Loucy (cell line): ENCODE data around the gene RPS15A.
"Not testable (repeated sequence)": the region's sequence is repeated elsewhere in the genome, so short reads cannot be mapped to it uniquely, and the experiment has no call there.

Experiments used
- H2AFZ ChIP-seq: fragments of 200-600 bp; sonication (generic); 2 replicates; pipeline ENCODE4 v1.6.0; 2016; ENCODE audit warnings: antibody characterized with exemption, mild to moderate bottlenecking, low read length, moderate library complexity
- H3F3A ChIP-seq: fragments of 200-600 bp; 2 replicates; pipeline ENCODE4 v1.6.0; 2016; ENCODE audit warnings: antibody characterized with exemption, low read depth, mild to moderate bottlenecking
- H3K27me3 ChIP-seq: fragments of 200-600 bp; sonication (generic); 2 replicates; pipeline ENCODE4 v1.6.1; 2014; ENCODE audit warnings: low read length, mild to moderate bottlenecking; ENCODE audit not compliant: insufficient read depth, poor library complexity, severe bottlenecking
- H3K36me3 ChIP-seq: fragments of 200-600 bp; sonication (generic); 2 replicates; pipeline ENCODE4 v1.6.1; 2016; ENCODE audit warnings: low read length; ENCODE audit not compliant: insufficient read depth
- H3K4me1 ChIP-seq: fragments of 200-600 bp; sonication (generic); 2 replicates; pipeline ENCODE4 v1.5.1; 2014; ENCODE audit warnings: low read length, mild to moderate bottlenecking; ENCODE audit not compliant: insufficient read depth, poor library complexity, severe bottlenecking
- H3K4me2 ChIP-seq: fragments of 200-600 bp; sonication (generic); 2 replicates; pipeline ENCODE4 v1.6.0; 2014; ENCODE audit warnings: antibody characterized with exemption, low read length, low read depth, mild to moderate bottlenecking; ENCODE audit not compliant: poor library complexity, severe bottlenecking
- H3K4me3 ChIP-seq: fragments of 200-600 bp; sonication (generic); 2 replicates; pipeline ENCODE4 v1.5.1; 2014; ENCODE audit warnings: low read length, mild to moderate bottlenecking, mixed read lengths; ENCODE audit not compliant: poor library complexity, severe bottlenecking
- H3K79me2 ChIP-seq: fragments of 200-600 bp; sonication (generic); 2 replicates; pipeline ENCODE4 v1.6.1; 2014; ENCODE audit warnings: low read length; ENCODE audit not compliant: insufficient read depth
- H3K9ac ChIP-seq: fragments of 200-600 bp; sonication (generic); 2 replicates; pipeline ENCODE4 v1.6.0; 2014; ENCODE audit warnings: mild to moderate bottlenecking, low read depth, low read length, moderate library complexity; ENCODE audit not compliant: poor library complexity, severe bottlenecking
- H3K9me2 ChIP-seq: fragments of 200-600 bp; sonication (generic); replicated peaks from 2 replicates; pipeline ENCODE4 v1.6.1; 2016; ENCODE audit warnings: low read depth, low read length, mixed read lengths
- H3K9me3 ChIP-seq: fragments of 200-600 bp; sonication (generic); 2 replicates; pipeline ENCODE4 v1.6.1; 2014; ENCODE audit warnings: mild to moderate bottlenecking, antibody characterized with exemption, low read length, low read depth; ENCODE audit not compliant: insufficient read depth
- H4K20me1 ChIP-seq: fragments of 200-600 bp; sonication (generic); 2 replicates; pipeline ENCODE4 v1.6.0; 2014; ENCODE audit warnings: antibody characterized with exemption, low read length, mild to moderate bottlenecking; ENCODE audit not compliant: insufficient read depth, poor library complexity, severe bottlenecking
- TF ChIP-seq, protein P1 (sequence below): fragments of 200-600 bp; sonication (generic); conservative IDR thresholded peaks from 2 replicates; pipeline ENCODE4 v1.5.1; 2014; ENCODE audit warnings: mild to moderate bottlenecking, antibody characterized with exemption, low read length

RPS15A gene

DNA sequence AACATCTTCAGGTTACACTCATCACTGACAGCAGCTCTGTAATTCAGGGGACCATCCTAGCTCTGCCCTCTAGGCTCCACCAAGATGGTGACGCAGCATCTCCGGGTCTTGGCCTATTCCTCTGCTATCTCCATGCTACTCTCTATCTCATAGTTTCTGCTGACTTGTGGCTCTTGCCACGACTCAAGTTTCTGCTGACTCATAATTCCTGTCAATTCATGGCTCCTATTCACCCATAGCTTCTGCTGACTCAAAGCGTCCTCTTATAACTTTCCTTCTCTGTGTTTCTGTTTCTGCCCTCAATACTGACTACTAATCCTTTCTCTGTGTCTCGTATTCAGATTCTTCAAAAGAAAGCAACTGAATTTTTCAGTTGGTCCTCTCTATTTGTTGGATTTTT, 27.4 kb downstream of the RPS15A start:
- H3K4me2 ChIP-seq, H3K79me2 ChIP-seq, H2AFZ ChIP-seq, H3K9ac ChIP-seq, H3K9me3 ChIP-seq, H3K4me1 ChIP-seq, H3K36me3 ChIP-seq, H3K9me2 ChIP-seq, H4K20me1 ChIP-seq, H3F3A ChIP-seq, H3K27me3 ChIP-seq, H3K4me3 ChIP-seq: not testable (repeated sequence)

DNA sequence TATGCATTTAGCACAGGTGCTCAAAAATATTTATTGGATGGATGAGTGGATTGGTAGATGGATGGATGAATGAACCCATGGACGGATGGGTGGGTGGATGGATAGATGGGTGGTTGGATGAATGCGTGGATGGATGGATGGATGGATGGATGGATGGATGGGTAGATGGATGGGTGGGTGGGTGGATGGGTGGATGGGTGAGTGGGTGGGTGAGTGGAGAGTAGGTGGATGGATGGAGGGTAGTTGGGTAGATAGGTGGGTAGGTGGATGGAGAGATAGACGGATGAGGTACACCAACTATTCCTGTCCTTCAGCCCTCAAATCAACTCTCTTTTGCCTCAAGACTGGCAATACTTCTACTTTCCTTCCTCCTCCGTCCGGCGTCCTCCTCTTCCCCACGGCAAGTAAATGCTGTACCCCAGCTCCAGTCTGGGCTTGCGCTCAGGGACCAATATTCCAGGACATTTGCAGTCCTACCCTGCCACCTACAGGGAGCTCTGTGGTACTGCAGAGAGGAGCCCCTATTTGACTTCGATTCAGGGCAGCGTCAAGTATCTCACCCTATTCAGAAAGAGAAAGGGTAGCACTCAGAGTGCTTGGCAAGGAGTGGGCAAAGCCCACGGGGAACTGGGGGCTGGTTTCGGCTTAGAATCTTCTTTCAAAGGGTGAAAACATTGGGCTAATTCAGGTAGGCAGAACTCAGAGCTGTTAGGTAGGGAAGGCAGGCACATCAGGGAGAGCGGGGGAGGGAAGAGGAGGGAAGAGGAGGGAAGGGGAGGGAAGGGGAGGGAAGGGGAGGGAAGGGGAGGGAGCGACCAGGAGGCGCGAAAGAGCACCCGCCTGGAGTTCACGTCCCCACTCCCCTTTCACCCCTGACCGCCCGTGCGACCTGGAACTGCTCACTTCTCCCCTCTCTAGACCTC, 30.3 kb downstream of the RPS15A start:
- not testable (repeated sequence) for H3K9me3 ChIP-seq, H3K36me3 ChIP-seq, H3K27me3 ChIP-seq, H3K4me3 ChIP-seq, H3K79me2 ChIP-seq, H3K4me2 ChIP-seq, H4K20me1 ChIP-seq, H3F3A ChIP-seq, H2AFZ ChIP-seq, H3K4me1 ChIP-seq, H3K9ac ChIP-seq, H3K9me2 ChIP-seq
- TF ChIP-seq, protein P1, sequence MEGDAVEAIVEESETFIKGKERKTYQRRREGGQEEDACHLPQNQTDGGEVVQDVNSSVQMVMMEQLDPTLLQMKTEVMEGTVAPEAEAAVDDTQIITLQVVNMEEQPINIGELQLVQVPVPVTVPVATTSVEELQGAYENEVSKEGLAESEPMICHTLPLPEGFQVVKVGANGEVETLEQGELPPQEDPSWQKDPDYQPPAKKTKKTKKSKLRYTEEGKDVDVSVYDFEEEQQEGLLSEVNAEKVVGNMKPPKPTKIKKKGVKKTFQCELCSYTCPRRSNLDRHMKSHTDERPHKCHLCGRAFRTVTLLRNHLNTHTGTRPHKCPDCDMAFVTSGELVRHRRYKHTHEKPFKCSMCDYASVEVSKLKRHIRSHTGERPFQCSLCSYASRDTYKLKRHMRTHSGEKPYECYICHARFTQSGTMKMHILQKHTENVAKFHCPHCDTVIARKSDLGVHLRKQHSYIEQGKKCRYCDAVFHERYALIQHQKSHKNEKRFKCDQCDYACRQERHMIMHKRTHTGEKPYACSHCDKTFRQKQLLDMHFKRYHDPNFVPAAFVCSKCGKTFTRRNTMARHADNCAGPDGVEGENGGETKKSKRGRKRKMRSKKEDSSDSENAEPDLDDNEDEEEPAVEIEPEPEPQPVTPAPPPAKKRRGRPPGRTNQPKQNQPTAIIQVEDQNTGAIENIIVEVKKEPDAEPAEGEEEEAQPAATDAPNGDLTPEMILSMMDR, result peak; percentile 53

DNA sequence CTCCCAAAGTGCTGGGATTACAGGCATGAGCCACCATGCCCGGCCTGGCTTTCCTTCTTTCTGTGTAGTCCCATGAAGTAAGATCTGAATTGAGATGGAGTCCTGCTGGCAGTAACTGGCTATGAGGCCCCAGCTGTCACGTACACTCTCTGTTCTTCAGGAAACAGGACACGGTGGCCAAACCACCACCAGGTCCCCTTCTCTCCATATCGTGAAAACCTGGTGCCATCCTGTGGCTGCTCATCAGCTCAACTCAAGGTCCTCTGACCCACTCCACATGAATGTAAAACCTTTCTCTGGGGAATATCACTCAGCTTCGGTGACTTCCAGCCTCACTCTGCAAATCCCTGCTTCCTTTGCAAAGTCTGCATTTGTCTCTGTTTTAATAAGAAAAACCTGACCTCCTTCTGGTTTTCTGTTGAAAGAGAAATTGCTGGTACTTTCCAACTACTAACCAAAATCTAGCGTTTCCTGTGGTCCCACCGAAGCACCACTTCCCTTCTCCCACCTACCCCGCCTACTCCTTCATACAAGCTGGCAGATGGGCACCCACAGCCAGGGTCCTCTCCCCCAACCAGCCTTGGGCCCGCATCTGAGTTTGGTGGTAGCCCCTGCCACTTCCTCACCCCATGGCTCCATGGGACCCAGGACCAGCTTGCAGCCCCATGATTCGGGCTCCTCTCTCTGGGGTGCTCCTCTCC, 32.0 kb downstream of the RPS15A start:
- not testable (repeated sequence) for H3K9me2 ChIP-seq, H2AFZ ChIP-seq, H3K4me2 ChIP-seq, H3K4me3 ChIP-seq, H3F3A ChIP-seq, H3K79me2 ChIP-seq, H3K4me1 ChIP-seq, H3K9me3 ChIP-seq, H3K36me3 ChIP-seq, H3K9ac ChIP-seq, H3K27me3 ChIP-seq, H4K20me1 ChIP-seq

DNA sequence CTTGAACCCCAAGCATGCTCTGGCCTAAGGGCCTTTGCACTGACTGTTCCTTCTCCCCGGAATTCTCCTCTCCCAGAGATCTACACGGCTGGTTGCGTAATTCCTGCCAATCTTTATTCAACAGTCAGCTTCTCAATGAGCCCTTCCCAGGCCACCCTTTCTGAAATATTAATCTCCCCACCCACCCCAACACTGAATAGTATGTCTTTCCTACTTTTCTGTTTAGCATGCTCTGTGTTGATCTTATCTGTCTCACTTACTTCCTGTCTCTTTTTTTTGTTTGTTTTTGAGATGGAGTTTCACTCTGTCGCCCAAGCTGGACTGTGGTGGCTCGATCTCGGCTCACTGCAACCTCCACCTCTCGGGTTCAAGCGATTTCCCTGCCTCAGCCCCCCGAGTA, 33.5 kb downstream of the RPS15A start:
- H3K9me3 ChIP-seq, H3K79me2 ChIP-seq, H2AFZ ChIP-seq, H3K27me3 ChIP-seq, H4K20me1 ChIP-seq, H3K36me3 ChIP-seq, H3K4me1 ChIP-seq, H3K4me3 ChIP-seq, H3F3A ChIP-seq, H3K9ac ChIP-seq, H3K4me2 ChIP-seq, H3K9me2 ChIP-seq: not testable (repeated sequence)

- not testable (repeated sequence) for H3K4me2 ChIP-seq, H3F3A ChIP-seq, H3K4me1 ChIP-seq, H3K9me3 ChIP-seq, H4K20me1 ChIP-seq, H2AFZ ChIP-seq, H3K9me2 ChIP-seq, H3K27me3 ChIP-seq, H3K79me2 ChIP-seq, H3K36me3 ChIP-seq, H3K4me3 ChIP-seq, H3K9ac ChIP-seq
These were observed 47.3 kb downstream of the RPS15A start for GRCh38 chr16:18742870-18743269.

GRCh38 chr16:18740027-18740426, 50.1 kb downstream of the RPS15A start:
- not testable (repeated sequence) for H3K36me3 ChIP-seq, H3K27me3 ChIP-seq

More at GRCh38 chr16:18740027-18740426, 50.1 kb downstream of the RPS15A start:
- H3K4me3 ChIP-seq, H3K9me3 ChIP-seq, H2AFZ ChIP-seq, H3K79me2 ChIP-seq, H3F3A ChIP-seq, H3K4me2 ChIP-seq, H3K9me2 ChIP-seq, H4K20me1 ChIP-seq, H3K4me1 ChIP-seq, H3K9ac ChIP-seq: not testable (repeated sequence)
